Pancreas (tissue), 10 donors: ENCODE measurements around the gene KRTAP10-6. TPM values are rescaled to one million over a fixed set of nuclear protein-coding genes. Genes with fewer than 3 reads are reported as not detected.
"Not testable (repeated sequence)": the region's sequence is repeated elsewhere in the genome, so short reads cannot be mapped to it uniquely, and the experiment has no call there.

Source experiments
- ATAC-seq, 4 donors: fragments of 200-7000 bp; cut with Tn5 transposase; one replicate each; pipeline versions ENCODE4 v1.8.0 to v1.9.1; 2020; ENCODE audit warnings: mild to moderate bottlenecking in 4 of 4, moderate library complexity in 4 of 4
- DNase-seq, 6 donors: peaks; one replicate each; pipeline ENCODE4 v3.0.0-alpha.2; 2020
- FAIRE-seq: peaks from 2 replicates; lab custom pipeline; 2012; peaks lifted over from hg19 to GRCh38; lab: Jason Lieb, UNC
- H3K27ac ChIP-seq, 4 donors: fragments of 200-600 bp; sonication (generic); 1 replicate in 3 of 4; 2 replicates in 1 of 4; pipeline versions ENCODE4 v1.5.0 to v1.8.0; 2020
- H3K27me3 ChIP-seq, 4 donors: fragments of 200-600 bp; one replicate each; pipeline ENCODE4 v1.8.0; 2021
- H3K36me3 ChIP-seq, 3 donors: fragments of 200-600 bp; sonication (generic) in 1 of 3; one replicate each; pipeline versions ENCODE4 v1.5.0 to v1.8.0; 2020 to 2021
- H3K4me1 ChIP-seq, 3 donors: fragments of 200-600 bp; one replicate each; pipeline ENCODE4 v1.8.0; 2021
- H3K4me3 ChIP-seq, 4 donors: fragments of 200-600 bp; sonication (generic) in 2 of 4; one replicate each; pipeline versions ENCODE4 v1.5.0 to v1.8.0; 2020 to 2021
- H3K9me3 ChIP-seq, 4 donors: fragments of 200-600 bp; one replicate each; pipeline ENCODE4 v1.8.0; 2021
- CTCF ChIP-seq, 4 donors: fragments of 200-600 bp; sonication (generic) in 3 of 4; IDR thresholded peaks; one replicate each; pipeline versions ENCODE4 v1.5.0 to v1.8.0; 2021; ENCODE audit warnings: antibody characterized with exemption in 4 of 4
- WGBS, 2 donors: extraction: QIAGEN DNeasy Blood & Tissue Kit; methylation state at CpG; one replicate each; pipeline ENCODE4 v1.1.7; 2013; 5-methylcytosine and 5-hydroxymethylcytosine counted together
- intact Hi-C, 3 donors: fragments of 100-400 bp; cut with DNase I; formaldehyde crosslinking; loops; one replicate each; pipeline versions ENCODE4 v1.11.1 to v1.14.2; 2022
- polyA plus RNA-seq, 2 donors: library from polyadenylated mRNA; stranded (reverse); fragments of 200-250 nt; gene quantifications; one replicate each; pipeline ENCODE4 v1.2.3, GENCODE V29; 2013
- total RNA-seq, 6 donors: library from RNA; stranded (reverse); fragmentation: NEBNext Ultra II Directional in 4 of 6; extraction: Animal tissue kit (Norgen Biotek cat#: 25700) in 4 of 6; gene quantifications; one replicate each; pipeline versions ENCODE4 v1.2.1 to v1.2.4, GENCODE V29; 2021 to 2023
- donor health status: healthy with polysubstance abuse.
- donor health status: DM: no; HTN: no; CAD: no; lungs with moderate emphysema.
- donor health status: DM: no; HTN: no; CAD: no.
- donor health status: control.
- donor health status: control.
- donor health status: Bipolar disorder and iron deficiency.
- donor health status: DM: yes; HTN: yes; CAD: no.
- donor health status: DM: no; HTN: no; CAD: no.
- donor health status: DM: no; HTN: no; CAD: no.
- donor health status: DM: yes; HTN: yes; CAD: no.

The KRTAP10-6 gene
- total and polyA plus RNA-seq, 8 donors = not detected

DNA sequence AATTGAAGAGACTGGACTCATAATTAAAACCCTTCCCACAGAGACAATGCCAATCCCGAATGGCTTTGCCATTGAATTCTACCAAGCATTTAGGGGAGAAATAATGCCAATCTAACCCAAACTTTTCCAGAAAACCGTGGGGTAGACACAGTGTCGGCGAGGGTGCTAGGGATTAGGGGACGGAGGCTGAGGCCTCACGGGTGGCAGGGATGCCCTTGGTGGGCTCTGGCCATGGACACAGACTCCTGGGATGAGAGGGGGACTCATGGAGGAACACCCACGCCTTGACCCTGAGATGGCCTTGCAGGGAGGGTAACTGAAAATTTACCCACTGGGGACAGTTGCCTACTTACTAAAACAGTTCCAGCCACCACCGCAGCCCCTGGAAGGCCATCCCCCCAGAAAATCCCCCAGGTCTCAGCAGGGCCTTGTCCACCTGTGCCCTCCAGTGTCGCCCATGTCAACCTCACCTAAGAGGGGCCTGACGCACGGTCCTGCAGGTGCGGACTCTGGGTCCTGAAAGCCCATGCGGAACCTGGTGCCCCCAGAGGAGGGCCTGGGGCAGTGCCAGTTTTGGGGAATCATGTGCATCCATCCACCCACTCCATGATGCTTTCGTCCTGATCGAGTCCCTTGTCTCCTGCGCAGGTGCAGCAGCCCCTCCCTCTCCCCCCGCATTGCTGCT is 13.8 kb downstream of the KRTAP10-6 start:
- 84 to 90% methylated on average over 17 of the region's 17 CpGs for WGBS, 2 donors
- Histone ChIP-seq H3K36me3 (no peaks in the 10 kb centered on the region), H3K27ac (no peak overlapping the region), H3K4me1 (no peaks in the 10 kb centered on the region), H3K9me3 (no peaks in the 10 kb centered on the region), H3K27me3 (peaks cover 0 to 5% (median 0%) of the 10 kb centered on the region in 4 donors), H3K4me3 (no peak overlapping the region)
- DNase-seq (no peak), ATAC-seq (no peak), FAIRE-seq (no peak)
- no peak for TF ChIP-seq CTCF (IDR thresholded peaks at IDR 0.05)
- intact Hi-C loops = no loop called here

DNA sequence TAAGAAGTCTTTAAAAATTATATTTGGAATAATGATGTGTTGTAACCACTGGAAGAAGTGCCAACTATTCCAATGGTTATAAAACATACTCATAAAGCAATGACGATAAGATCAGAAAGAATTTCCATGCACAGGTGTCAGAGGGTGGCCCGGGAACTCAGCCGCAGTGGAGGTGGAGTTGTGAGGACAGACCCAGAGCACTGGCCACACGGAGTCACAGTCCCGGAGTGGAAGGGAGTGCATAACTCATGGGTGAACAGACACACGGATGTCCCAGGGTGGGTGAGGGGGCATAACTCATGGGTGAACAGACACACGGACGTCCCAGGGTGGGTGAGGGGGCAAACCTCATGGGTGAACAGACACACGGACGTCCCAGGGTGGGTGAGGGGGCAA is 16.3 kb downstream of the KRTAP10-6 start:
- Histone ChIP-seq H3K36me3 (no peaks in the 10 kb centered on the region), H3K4me1 (no peaks in the 10 kb centered on the region), H3K9me3 (no peaks in the 10 kb centered on the region), H3K4me3 (no peak overlapping the region), H3K27ac (no peak overlapping the region), H3K27me3 (no peaks in the 10 kb centered on the region)
- no peak for ATAC-seq
- no peak for FAIRE-seq
- DNase-seq = no peak
- no peak for TF ChIP-seq CTCF (IDR thresholded peaks at IDR 0.05)
- intact Hi-C loops = no loop called here
- WGBS, 2 donors = 73 to 77% methylated on average over 8 to 10 of the region's 10 CpGs

DNA sequence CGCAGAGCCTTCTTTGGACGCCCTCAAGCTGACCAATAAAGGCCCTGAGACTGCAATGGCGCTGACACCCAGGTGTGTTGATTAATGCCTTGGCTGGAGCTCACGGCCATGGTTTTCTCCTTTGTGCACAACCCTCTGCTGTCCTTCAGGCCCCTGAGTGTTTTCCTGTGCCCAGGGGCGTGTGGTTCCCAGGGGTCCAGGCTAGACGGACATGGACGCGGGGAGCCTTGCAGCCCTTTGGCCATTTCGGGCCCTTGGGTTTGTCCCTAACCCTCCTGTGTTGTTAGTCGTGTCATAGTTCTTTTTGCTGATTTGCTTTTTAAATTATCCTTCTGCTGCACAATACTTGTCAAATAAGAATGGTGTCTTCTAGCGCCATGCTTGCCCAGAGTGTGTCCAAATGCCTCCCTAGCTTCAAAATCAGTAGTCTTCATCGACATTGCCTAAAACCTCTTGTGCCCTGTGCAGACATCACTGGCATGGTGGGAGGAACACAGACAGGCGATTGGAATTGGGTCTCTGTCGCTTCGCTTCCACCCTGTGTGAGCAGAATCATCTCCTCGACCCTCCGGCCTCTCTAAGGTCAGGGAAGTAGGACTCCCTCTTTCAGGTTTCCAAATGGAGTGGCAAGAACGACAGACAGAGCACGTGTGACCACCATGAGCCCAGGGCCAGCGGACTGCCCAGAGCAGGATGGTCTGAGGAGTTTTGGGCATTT is 16.8 kb downstream of the KRTAP10-6 start:
- ATAC-seq = no peak
- WGBS, 2 donors = 81 to 82% methylated on average over 20 of the region's 20 CpGs
- Histone ChIP-seq H3K4me3 (no peak overlapping the region), H3K27me3 (no peaks in the 10 kb centered on the region), H3K36me3 (no peaks in the 10 kb centered on the region), H3K4me1 (no peaks in the 10 kb centered on the region), H3K27ac (no peak overlapping the region), H3K9me3 (no peaks in the 10 kb centered on the region)
- TF ChIP-seq CTCF (IDR thresholded peaks at IDR 0.05) = no peak
- DNase-seq = no peak
- intact Hi-C loops = no loop called here
- FAIRE-seq = no peak

- no peak for TF ChIP-seq CTCF (IDR thresholded peaks at IDR 0.05)
- 19 to 25% methylated on average over 20 to 21 of the region's 21 CpGs for WGBS, 2 donors
These were observed 17.6 kb downstream of the KRTAP10-6 start for GRCh38 chr21:44574457-44575306.

DNA sequence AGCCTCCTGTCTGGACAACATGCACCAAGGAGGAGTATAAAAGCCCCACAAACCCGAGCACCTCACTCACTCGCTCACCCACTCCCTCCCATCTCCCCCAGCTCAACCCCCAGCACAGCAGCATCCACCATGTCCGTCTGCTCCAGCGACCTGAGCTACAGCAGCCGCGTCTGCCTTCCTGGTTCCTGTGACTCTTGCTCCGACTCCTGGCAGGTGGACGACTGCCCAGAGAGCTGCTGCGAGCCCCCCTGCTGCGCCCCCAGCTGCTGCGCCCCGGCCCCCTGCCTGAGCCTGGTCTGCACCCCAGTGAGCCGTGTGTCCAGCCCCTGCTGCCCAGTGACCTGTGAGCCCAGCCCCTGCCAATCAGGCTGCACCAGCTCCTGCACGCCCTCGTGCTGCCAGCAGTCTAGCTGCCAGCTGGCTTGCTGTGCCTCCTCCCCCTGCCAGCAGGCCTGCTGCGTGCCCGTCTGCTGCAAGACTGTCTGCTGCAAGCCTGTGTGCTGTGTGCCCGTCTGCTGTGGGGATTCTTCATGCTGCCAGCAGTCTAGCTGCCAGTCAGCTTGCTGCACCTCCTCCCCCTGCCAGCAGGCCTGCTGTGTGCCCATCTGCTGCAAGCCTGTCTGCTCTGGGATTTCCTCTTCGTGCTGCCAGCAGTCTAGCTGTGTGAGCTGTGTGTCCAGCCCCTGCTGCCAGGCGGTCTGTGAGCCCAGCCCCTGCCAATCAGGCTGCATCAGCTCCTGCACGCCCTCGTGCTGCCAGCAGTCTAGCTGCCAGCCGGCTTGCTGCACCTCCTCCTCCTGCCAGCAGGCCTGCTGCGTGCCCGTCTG is 18.5 kb downstream of the KRTAP10-6 start, which contains the start of gene KRTAP10-4:
Gene KRTAP10-4, plus strand, starts transcription at position 100 of the 827 bp plus-strand sequence. Its CDS starts 30 bp downstream, at position 130.
- not testable (repeated sequence) for H3K27me3 ChIP-seq

More at GRCh38 chr21:44574457-44575306, 17.6 kb downstream of the KRTAP10-6 start:
- DNase-seq (no peak), FAIRE-seq (no peak), ATAC-seq (no peak)
- Histone ChIP-seq H3K4me1 (no peaks in the 10 kb centered on the region), H3K4me3 (no peak overlapping the region), H3K27me3 (no peaks in the 10 kb centered on the region), H3K9me3 (no peaks in the 10 kb centered on the region), H3K36me3 (no peaks in the 10 kb centered on the region), H3K27ac (no peak overlapping the region)
- intact Hi-C loops = no loop called here

More for the DNA sequence above, 18.5 kb downstream of the KRTAP10-6 start, which contains the start of gene KRTAP10-4:
- 42 to 55% methylated on average over 17 to 22 of the region's 25 CpGs for WGBS, 2 donors
- H3K4me1 ChIP-seq, H3K4me3 ChIP-seq, intact Hi-C loops, DNase-seq, ATAC-seq, FAIRE-seq, H3K36me3 ChIP-seq, H3K27ac ChIP-seq, H3K9me3 ChIP-seq: not testable (repeated sequence)
